Measurements from ENCODE around the gene ARG1.
"Not testable (repeated sequence)": the region's sequence is repeated elsewhere in the genome, so short reads cannot be mapped to it uniquely, and the experiment has no call there.

ARG1 gene

GRCh38 chr6:131572686-131573415 lies at the start of gene ARG1:
ARG1 (plus strand) TSS chr6:131573226; CDS start chr6:131573283, 57 bp downstream.
- Histone ChIP-seq H3K79me2 (no peaks in the 10 kb centered on the region), H3K4me1 (no peaks in the 10 kb centered on the region), H3K36me3 (ENCODE audit: control insufficient read depth, insufficient read depth, low read length) (no peaks in the 10 kb centered on the region), H3K4me3 (ENCODE audit: low read depth, low read length) (no peak within 1 kb of the TSS), H3K27me3 (ENCODE audit: control insufficient read depth, insufficient read depth, low read length) (no peaks in the 10 kb centered on the region), H3K27ac (no peak within 1 kb of the TSS), H3K9ac (no peak within 1 kb of the TSS), H3K9me3 (ENCODE audit: control insufficient read depth, low read length) (no peaks in the 10 kb centered on the region), H3K4me2 (ENCODE audit: low read length) (no peak within 1 kb of the TSS), H2AFZ (no peak within 1 kb of the TSS)
- no peak for TF ChIP-seq CTCF (IDR thresholded peaks at IDR 0.05)

- H3K79me2 ChIP-seq: no peaks in the 10 kb centered on the region
Observed at GRCh38 chr6:131523988-131524673, 48.9 kb upstream of the ARG1 start.

GRCh38 chr6:131524695-131525336 lies 48.2 kb upstream of the ARG1 start:
- Histone ChIP-seq H3K4me3 (ENCODE audit: low read depth, low read length) (no peak overlapping the region), H3K4me2 (ENCODE audit: low read length) (no peak overlapping the region), H3K27ac (no peak overlapping the region), H3K9me3 (ENCODE audit: control insufficient read depth, low read length) (no peaks in the 10 kb centered on the region), H3K9ac (no peak overlapping the region), H3K4me1 (no peaks in the 10 kb centered on the region), H3K36me3 (ENCODE audit: control insufficient read depth, insufficient read depth, low read length) (no peaks in the 10 kb centered on the region), H2AFZ (no peak overlapping the region), H3K79me2 (no peaks in the 10 kb centered on the region), H3K27me3 (ENCODE audit: control insufficient read depth, insufficient read depth, low read length) (no peaks in the 10 kb centered on the region)
- TF ChIP-seq CTCF (IDR thresholded peaks at IDR 0.05): no peak

More at GRCh38 chr6:131523988-131524673, 48.9 kb upstream of the ARG1 start:
- Histone ChIP-seq H3K9me3 (ENCODE audit: control insufficient read depth, low read length) (no peaks in the 10 kb centered on the region), H2AFZ (no peak overlapping the region), H3K4me1 (no peaks in the 10 kb centered on the region), H3K36me3 (ENCODE audit: control insufficient read depth, insufficient read depth, low read length) (no peaks in the 10 kb centered on the region), H3K9ac (no peak overlapping the region), H3K4me3 (ENCODE audit: low read depth, low read length) (no peak overlapping the region), H3K27me3 (ENCODE audit: control insufficient read depth, insufficient read depth, low read length) (no peaks in the 10 kb centered on the region), H3K27ac (no peak overlapping the region), H3K4me2 (ENCODE audit: low read length) (no peak overlapping the region)
- no peak for TF ChIP-seq CTCF (IDR thresholded peaks at IDR 0.05)

- H3K4me3 ChIP-seq (ENCODE audit: low read depth, low read length); H3K4me2 ChIP-seq (ENCODE audit: low read length); H3K27me3 ChIP-seq (ENCODE audit: control insufficient read depth, insufficient read depth, low read length); H2AFZ ChIP-seq; H3K27ac ChIP-seq; H3K9ac ChIP-seq; H3K9me3 ChIP-seq (ENCODE audit: control insufficient read depth, low read length); H3K36me3 ChIP-seq (ENCODE audit: control insufficient read depth, insufficient read depth, low read length); H3K4me1 ChIP-seq; H3K79me2 ChIP-seq: not testable (repeated sequence)
Observed at GRCh38 chr6:131530936-131531335, 42.1 kb upstream of the ARG1 start.

- not testable (repeated sequence) for H2AFZ ChIP-seq; H3K27ac ChIP-seq; H3K4me1 ChIP-seq; H3K4me3 ChIP-seq (ENCODE audit: low read depth, low read length); H3K27me3 ChIP-seq (ENCODE audit: control insufficient read depth, insufficient read depth, low read length); H3K4me2 ChIP-seq (ENCODE audit: low read length); H3K79me2 ChIP-seq; H3K9ac ChIP-seq; H3K36me3 ChIP-seq (ENCODE audit: control insufficient read depth, insufficient read depth, low read length); H3K9me3 ChIP-seq (ENCODE audit: control insufficient read depth, low read length)
Observed at GRCh38 chr6:131531681-131532080, 41.3 kb upstream of the ARG1 start.
